Endodermal cell (in vitro differentiated cells): ENCODE data around the gene LRRFIP1. TPM values are rescaled to one million over a fixed set of nuclear protein-coding genes. Genes with fewer than 3 reads are reported as not detected.

Experiments used
- DNase-seq: peaks from one replicate; pipeline ENCODE4 v3.0.0-alpha.2; 2017
- H3K27ac ChIP-seq: 2 replicates; pipeline ENCODE4 v1.5.1; 2013; ENCODE audit warnings: mild to moderate bottlenecking, low read depth, low read length, moderate library complexity
- H3K27me3 ChIP-seq: 2 replicates; pipeline ENCODE4 v1.6.1; 2013; ENCODE audit warnings: mild to moderate bottlenecking, low read length, moderate library complexity; ENCODE audit not compliant: insufficient read depth, control insufficient read depth, poor library complexity, severe bottlenecking
- H3K36me3 ChIP-seq: 2 replicates; pipeline ENCODE4 v1.7.0; 2013; ENCODE audit warnings: mild to moderate bottlenecking, low read length, moderate library complexity; ENCODE audit not compliant: control insufficient read depth, insufficient read depth
- H3K4me1 ChIP-seq: one replicate; pipeline ENCODE4 v1.7.0; 2013; ENCODE audit warnings: low read length; ENCODE audit not compliant: control insufficient read depth, insufficient read depth
- H3K4me3 ChIP-seq: 2 replicates; pipeline ENCODE4 v1.5.1; 2013; ENCODE audit warnings: mild to moderate bottlenecking, low read length, moderate library complexity
- H3K9ac ChIP-seq: 2 replicates; pipeline ENCODE4 v1.6.1; 2013; ENCODE audit warnings: mild to moderate bottlenecking, low read length, moderate library complexity; ENCODE audit not compliant: poor library complexity, severe bottlenecking; ENCODE audit errors: extremely low read depth
- H3K9me3 ChIP-seq: 2 replicates; pipeline ENCODE4 v1.6.1; 2013; ENCODE audit warnings: mild to moderate bottlenecking, low read length, moderate library complexity; ENCODE audit not compliant: control insufficient read depth
- H3K27ac Mint-ChIP-seq: 2 replicates; pipeline ENCODE4 v1.8.0; 2020; ENCODE audit warnings: mixed read lengths
- H3K27me3 Mint-ChIP-seq: 2 replicates; pipeline ENCODE4 v1.8.0; 2021; ENCODE audit warnings: mild to moderate bottlenecking, mixed read lengths; ENCODE audit not compliant: insufficient read depth
- H3K36me3 Mint-ChIP-seq: 2 replicates; pipeline ENCODE4 v1.8.0; 2020; ENCODE audit warnings: low read depth, mixed read lengths
- H3K4me1 Mint-ChIP-seq: 2 replicates; pipeline ENCODE4 v1.8.0; 2020; ENCODE audit warnings: mixed read lengths
- H3K4me3 Mint-ChIP-seq: 2 replicates; pipeline ENCODE4 v1.8.0; 2020; ENCODE audit warnings: mild to moderate bottlenecking, moderate library complexity, mixed read lengths
- H3K9me3 Mint-ChIP-seq: 2 replicates; pipeline ENCODE4 v1.8.0; 2020; ENCODE audit warnings: mild to moderate bottlenecking, mixed read lengths
- CTCF ChIP-seq: fragments of 200-600 bp; sonication (generic); conservative IDR thresholded peaks from 2 replicates; pipeline ENCODE4 v1.5.0; 2021; ENCODE audit warnings: antibody characterized with exemption, mild to moderate bottlenecking
- WGBS, 2 experiments: methylation state at CpG; one replicate each; pipeline versions ENCODE4 v1.1.5 to v1.1.7; 2013; ENCODE audit warnings: missing lambda C conversion rate in 2 of 2, mixed read lengths in 1 of 2; ENCODE audit not compliant: insufficient coverage in 1 of 2, insufficient read length in 1 of 2; 5-methylcytosine and 5-hydroxymethylcytosine counted together
- total RNA-seq, 2 donors: library from RNA; stranded (reverse); fragmentation: NEBNext Ultra II Directional in 1 of 2; extraction: Animal tissue kit (Norgen Biotek cat#: 25700) in 1 of 2; gene quantifications; 2 replicates in 1 of 2; 3 replicates in 1 of 2; pipeline ENCODE4 v1.2.1, GENCODE V29; 2021

Gene LRRFIP1
- total RNA-seq, 2 donors from 2014 or later: 102 to 132 TPM

- no peak for TF ChIP-seq CTCF
- no peak overlapping the region for H3K9ac ChIP-seq
- Mint-ChIP-seq H3K4me1 (peaks cover 57% of the 10 kb centered on the region), H3K4me3 (no peak overlapping the region), H3K9me3 (no peaks in the 10 kb centered on the region), H3K27me3 (no peaks in the 10 kb centered on the region), H3K36me3 (peaks cover 37% of the 10 kb centered on the region), H3K27ac (no peak overlapping the region)
- H3K4me3 ChIP-seq: no peak overlapping the region
- DNase-seq: no peak
- no peaks in the 10 kb centered on the region for H3K27me3 ChIP-seq
- H3K27ac ChIP-seq: no peak overlapping the region
- no peaks in the 10 kb centered on the region for H3K9me3 ChIP-seq
- peaks cover 60% of the 10 kb centered on the region for H3K36me3 ChIP-seq
- peaks cover 12% of the 10 kb centered on the region for H3K4me1 ChIP-seq
- WGBS, 2 experiments: 93 to 94% methylated on average over 14 of the region's 14 CpGs
These were observed 43.3 kb downstream of the LRRFIP1 start for GRCh38 chr2:237670641-237671040.

- peaks cover 11% of the 10 kb centered on the region for H3K4me1 ChIP-seq
- H3K27me3 ChIP-seq: no peaks in the 10 kb centered on the region
- TF ChIP-seq CTCF: no peak
- no peaks in the 10 kb centered on the region for H3K9me3 ChIP-seq
- H3K9ac ChIP-seq: no peak overlapping the region
- peaks cover 50% of the 10 kb centered on the region for H3K4me1 Mint-ChIP-seq
- H3K27me3 Mint-ChIP-seq: no peaks in the 10 kb centered on the region
- no peak overlapping the region for H3K4me3 ChIP-seq
- H3K27ac Mint-ChIP-seq: no peak overlapping the region
- H3K9me3 Mint-ChIP-seq: no peaks in the 10 kb centered on the region
- H3K4me3 Mint-ChIP-seq: no peak overlapping the region
- peaks cover 33% of the 10 kb centered on the region for H3K36me3 Mint-ChIP-seq
- 90 to 100% methylated on average over 6 to 7 of the region's 7 CpGs for WGBS, 2 experiments
- peaks cover 54% of the 10 kb centered on the region for H3K36me3 ChIP-seq
- no peak overlapping the region for H3K27ac ChIP-seq
- no peak for DNase-seq
These were observed 44.2 kb downstream of the LRRFIP1 start for GRCh38 chr2:237671466-237672138.

- Histone ChIP-seq H3K27me3 (no peaks in the 10 kb centered on the region), H3K9me3 (no peaks in the 10 kb centered on the region), H3K27ac (no peak overlapping the region), H3K4me3 (no peak overlapping the region), H3K9ac (no peak overlapping the region), H3K36me3 (peaks cover 54% of the 10 kb centered on the region), H3K4me1 (peaks cover 11% of the 10 kb centered on the region)
- Mint-ChIP-seq H3K27ac (no peak overlapping the region), H3K4me1 (peaks cover 49% of the 10 kb centered on the region), H3K27me3 (no peaks in the 10 kb centered on the region), H3K36me3 (peaks cover 22% of the 10 kb centered on the region), H3K4me3 (no peak overlapping the region), H3K9me3 (no peaks in the 10 kb centered on the region)
- no peak for DNase-seq
- WGBS, 2 experiments: 76 to 86% methylated on average over 8 of the region's 8 CpGs
- TF ChIP-seq CTCF: no peak
These were observed 45.3 kb downstream of the LRRFIP1 start for GRCh38 chr2:237672731-237673129.
